B cell (primary cell): ENCODE data around the gene RERG. TPM values are rescaled to one million over a fixed set of nuclear protein-coding genes. Genes with fewer than 3 reads are reported as not detected.

Source experiments
- ATAC-seq: fragments of 200-7000 bp; cut with Tn5 transposase; one replicate; pipeline ENCODE4 v1.10.0; 2021; ENCODE audit warnings: low read depth, mild to moderate bottlenecking, moderate number of reproducible peaks, moderate library complexity
- CTCF ChIA-PET: fragments of 350-600 bp; sonication (Branson Sonifier 250); formaldehyde crosslinking; loops from one replicate; lab custom pipeline; 2021; ENCODE audit warnings: antibody characterized with exemption, inconsistent platforms; lab: Charles Lee
- POLR2A ChIA-PET: fragments of 350-600 bp; sonication (Branson Sonifier 250); formaldehyde crosslinking; loops from one replicate; lab custom pipeline; 2021; ENCODE audit warnings: antibody characterized with exemption; lab: Charles Lee
- DNase-seq: peaks from one replicate; pipeline ENCODE4 v3.0.0; 2013
- H2AFZ ChIP-seq: 2 replicates; pipeline ENCODE4 v1.6.1; 2012; ENCODE audit warnings: mild to moderate bottlenecking, low read depth, low read length; ENCODE audit not compliant: insufficient read depth, poor library complexity, severe bottlenecking
- H3K27ac ChIP-seq, 2 donors: 1 replicate in 1 of 2; 2 replicates in 1 of 2; pipeline ENCODE4 v1.5.1; 2012 to 2013; ENCODE audit warnings: low read length in 2 of 2, mild to moderate bottlenecking in 2 of 2, moderate library complexity in 1 of 2
- H3K27me3 ChIP-seq, 4 experiments: fragments of 200-600 bp in 1 of 4; sonication (generic) in 1 of 4; replicated peaks in 1 of 4; 1 replicate in 2 of 4; 2 replicates in 2 of 4; pipeline versions ENCODE4 v1.6.1 to v1.7.0; 2013 to 2016; ENCODE audit warnings: low read length in 3 of 4, mild to moderate bottlenecking in 2 of 4, mixed read lengths in 1 of 4, moderate library complexity in 1 of 4; ENCODE audit not compliant: insufficient read depth in 4 of 4, control insufficient read depth in 3 of 4; ENCODE audit errors: control extremely low read depth in 1 of 4
- H3K36me3 ChIP-seq, 2 experiments: replicated peaks in 1 of 2; 1 replicate in 1 of 2; 2 replicates in 1 of 2; pipeline versions ENCODE4 v1.6.1 to v1.7.1; 2013; ENCODE audit warnings: low read length in 1 of 2; ENCODE audit not compliant: insufficient read depth in 2 of 2, control insufficient read depth in 1 of 2; ENCODE audit errors: control extremely low read depth in 1 of 2, extremely low read depth in 1 of 2
- H3K4me1 ChIP-seq, 2 donors: fragments of 200-600 bp in 1 of 2; sonication (generic) in 1 of 2; 1 replicate in 1 of 2; 2 replicates in 1 of 2; pipeline versions ENCODE4 v1.5.1 to v1.6.1; 2013 to 2017; ENCODE audit warnings: low read length in 2 of 2; ENCODE audit not compliant: control insufficient read depth in 2 of 2, insufficient read depth in 2 of 2
- H3K4me2 ChIP-seq: replicated peaks from 2 replicates; pipeline ENCODE3; 2012; ENCODE audit warnings: mild to moderate bottlenecking, low read depth, low read length; ENCODE audit not compliant: poor library complexity, severe bottlenecking
- H3K4me3 ChIP-seq, 5 experiments: fragments of 200-600 bp in 1 of 5; sonication (generic) in 1 of 5; 1 replicate in 3 of 5; 2 replicates in 2 of 5; pipeline versions ENCODE4 v1.5.1 to v1.7.0; 2011 to 2016; ENCODE audit warnings: low read length in 4 of 5, mild to moderate bottlenecking in 4 of 5, low read depth in 2 of 5, control low read depth in 1 of 5, moderate library complexity in 1 of 5; ENCODE audit not compliant: insufficient read depth in 1 of 5; ENCODE audit errors: control extremely low read depth in 1 of 5, extremely low read depth in 1 of 5
- H3K79me2 ChIP-seq: fragments of 200-600 bp; sonication (generic); one replicate; pipeline ENCODE4 v1.6.0; 2016; ENCODE audit warnings: low read length; ENCODE audit not compliant: control insufficient read depth, insufficient read depth
- H3K9ac ChIP-seq: fragments of 200-600 bp; sonication (generic); 2 replicates; pipeline ENCODE4 v1.6.1; 2017; ENCODE audit warnings: mild to moderate bottlenecking, low read length, moderate library complexity
- H3K9me3 ChIP-seq, 3 donors: one replicate each; pipeline versions ENCODE4 v1.6.1 to v1.7.1; 2013; ENCODE audit warnings: low read length in 2 of 3; ENCODE audit not compliant: control insufficient read depth in 2 of 3, insufficient read depth in 1 of 3; ENCODE audit errors: control extremely low read depth in 1 of 3
- H4K20me1 ChIP-seq: 2 replicates; pipeline ENCODE4 v1.6.0; 2012; ENCODE audit warnings: mild to moderate bottlenecking, low read length; ENCODE audit not compliant: insufficient read depth, control insufficient read depth, poor library complexity, severe bottlenecking
- H3K27ac Mint-ChIP-seq: one replicate; pipeline ENCODE4 v1.8.0; 2021; ENCODE audit warnings: mixed read lengths
- H3K27me3 Mint-ChIP-seq: one replicate; pipeline ENCODE4 v1.8.0; 2021; ENCODE audit warnings: mixed read lengths
- H3K4me1 Mint-ChIP-seq: one replicate; pipeline ENCODE4 v1.8.0; 2021; ENCODE audit warnings: mixed read lengths
- H3K4me3 Mint-ChIP-seq: one replicate; pipeline ENCODE4 v1.8.0; 2021; ENCODE audit warnings: mixed read lengths
- H3K9me3 Mint-ChIP-seq: one replicate; pipeline ENCODE4 v1.8.0; 2022; ENCODE audit warnings: mixed read lengths; ENCODE audit not compliant: insufficient read depth
- EZH2 ChIP-seq: IDR thresholded peaks from 2 replicates; pipeline ENCODE4 v1.6.1; 2012; ENCODE audit warnings: borderline replicate concordance, low read depth, mild to moderate bottlenecking, moderate library complexity, low read length; ENCODE audit not compliant: insufficient read depth, poor library complexity, severe bottlenecking
- WGBS: methylation state at CpG from one replicate; pipeline ENCODE4 v1.1.5; 2013; ENCODE audit warnings: missing lambda C conversion rate; ENCODE audit not compliant: insufficient coverage; 5-methylcytosine and 5-hydroxymethylcytosine counted together
- intact Hi-C: fragments of 100-400 bp; cut with micrococcal nuclease; formaldehyde crosslinking; loops from one replicate; pipeline ENCODE4 v1.10.0; 2022
- polyA plus RNA-seq: library from polyadenylated mRNA; depleted of rRNA; stranded (reverse); fragments of >200 nt; gene quantifications from 2 replicates; pipeline ENCODE4 v1.2.3, GENCODE V29; 2012
- total RNA-seq, 2 donors: library from RNA; stranded (reverse); fragments of 120-200 nt in 1 of 2; gene quantifications; 1 replicate in 1 of 2; 2 replicates in 1 of 2; pipeline versions ENCODE4 v1.2.3 to v1.2.4, GENCODE V29; 2013 to 2022
- TF ChIP-seq, protein P1 (sequence below): fragments of 200-600 bp; IDR thresholded peaks from one replicate; pipeline ENCODE4 v1.8.0; 2022; ENCODE audit warnings: antibody characterized with exemption, mild to moderate bottlenecking

RERG gene
- total and polyA plus RNA-seq, 2 donors (not counting 1 experiment from before 2014, with no cell fraction given): not detected

DNA sequence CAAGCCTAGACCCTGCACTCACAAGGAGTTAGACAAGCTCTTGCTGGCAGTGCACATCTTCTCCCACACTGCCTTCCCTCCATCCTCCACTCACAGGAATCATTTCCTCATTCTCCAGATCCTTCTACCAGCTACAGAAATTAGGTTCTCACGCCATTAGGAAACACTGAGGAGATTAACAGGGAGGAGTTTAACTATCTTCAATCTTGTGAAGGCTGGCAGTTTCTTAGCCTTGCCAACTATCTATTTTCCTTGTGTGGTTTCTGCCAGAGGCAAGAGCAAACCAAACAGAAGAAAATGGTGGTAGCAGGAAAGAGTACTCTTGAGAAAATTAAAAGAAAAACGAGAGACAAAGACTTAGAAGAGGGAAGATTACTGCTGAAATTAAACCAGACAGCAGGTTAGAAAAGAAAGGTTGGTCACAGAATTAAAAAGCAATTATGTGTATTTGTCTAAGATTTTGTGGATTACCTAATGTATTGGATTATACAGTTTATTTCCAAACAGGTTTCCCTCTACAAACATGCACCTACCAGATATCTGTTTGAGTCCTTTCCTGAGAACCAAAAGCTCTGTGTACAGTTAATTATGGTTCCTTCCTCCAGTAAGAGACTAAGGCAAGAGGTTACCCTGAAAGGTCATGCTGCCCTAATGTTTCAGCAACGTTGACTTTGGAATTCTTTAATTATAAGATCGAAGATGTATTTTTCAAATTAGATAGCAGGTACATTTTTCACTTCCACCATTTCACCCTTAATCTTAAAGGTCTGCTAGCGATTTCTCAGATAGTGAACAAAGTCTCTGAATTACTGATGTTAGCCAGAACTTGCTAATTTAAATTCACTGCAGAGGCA is 5.0 kb downstream of the RERG start:
- ChIA-PET CTCF (interaction anchor here (1.3 kb wide), 1 partner anchor 12 kb away, joined by 3 read pairs; no protein-coding TSS in a partner anchor), POLR2A (no interaction called here)
- no peaks in the 10 kb centered on the region for H3K9me3 Mint-ChIP-seq

More for the DNA sequence above, 5.0 kb downstream of the RERG start:
- H2AFZ ChIP-seq: no peak overlapping the region
- TF ChIP-seq EZH2: no peak
- TF ChIP-seq, protein P1, sequence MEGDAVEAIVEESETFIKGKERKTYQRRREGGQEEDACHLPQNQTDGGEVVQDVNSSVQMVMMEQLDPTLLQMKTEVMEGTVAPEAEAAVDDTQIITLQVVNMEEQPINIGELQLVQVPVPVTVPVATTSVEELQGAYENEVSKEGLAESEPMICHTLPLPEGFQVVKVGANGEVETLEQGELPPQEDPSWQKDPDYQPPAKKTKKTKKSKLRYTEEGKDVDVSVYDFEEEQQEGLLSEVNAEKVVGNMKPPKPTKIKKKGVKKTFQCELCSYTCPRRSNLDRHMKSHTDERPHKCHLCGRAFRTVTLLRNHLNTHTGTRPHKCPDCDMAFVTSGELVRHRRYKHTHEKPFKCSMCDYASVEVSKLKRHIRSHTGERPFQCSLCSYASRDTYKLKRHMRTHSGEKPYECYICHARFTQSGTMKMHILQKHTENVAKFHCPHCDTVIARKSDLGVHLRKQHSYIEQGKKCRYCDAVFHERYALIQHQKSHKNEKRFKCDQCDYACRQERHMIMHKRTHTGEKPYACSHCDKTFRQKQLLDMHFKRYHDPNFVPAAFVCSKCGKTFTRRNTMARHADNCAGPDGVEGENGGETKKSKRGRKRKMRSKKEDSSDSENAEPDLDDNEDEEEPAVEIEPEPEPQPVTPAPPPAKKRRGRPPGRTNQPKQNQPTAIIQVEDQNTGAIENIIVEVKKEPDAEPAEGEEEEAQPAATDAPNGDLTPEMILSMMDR: no peak
- intact Hi-C loops: loop anchor here (5.0 kb wide), 1 partner anchor 219 kb away; no protein-coding TSS in a partner anchor
- H3K27me3 Mint-ChIP-seq: peaks cover 17% of the 10 kb centered on the region
- H3K9ac ChIP-seq: no peak overlapping the region
- H3K4me1 ChIP-seq: peaks cover 5% of the 10 kb centered on the region in 2 donors
- DNase-seq: no peak
- 81% methylated on average over 2 of the region's 5 CpGs for WGBS
- ATAC-seq: no peak
- H3K36me3 ChIP-seq: no peaks in the 10 kb centered on the region
- peaks cover 0 to 12% (median 7%) of the 10 kb centered on the region in 4 experiments for H3K27me3 ChIP-seq
- no peak overlapping the region for H3K27ac ChIP-seq
- H3K79me2 ChIP-seq: no peaks in the 10 kb centered on the region
- no peak overlapping the region for H3K27ac Mint-ChIP-seq
- H3K4me3 ChIP-seq: no peak overlapping the region
- no peaks in the 10 kb centered on the region for H4K20me1 ChIP-seq
- H3K4me1 Mint-ChIP-seq: peaks cover 7% of the 10 kb centered on the region
- H3K4me2 ChIP-seq: no peak overlapping the region
- H3K4me3 Mint-ChIP-seq: no peak overlapping the region
- no peaks in the 10 kb centered on the region for H3K9me3 ChIP-seq
